ENCODE measurements around the gene AGBL1.
"Not testable (repeated sequence)": the region's sequence is repeated elsewhere in the genome, so short reads cannot be mapped to it uniquely, and the experiment has no call there.

The AGBL1 gene

GRCh38 chr15:87021751-87022150 lies 942.1 kb downstream of the AGBL1 start:
- DNase-seq = no peak

- no peak for DNase-seq
Observed at GRCh38 chr15:87031540-87032230, 952.0 kb downstream of the AGBL1 start.

- no peak for DNase-seq
Observed at GRCh38 chr15:87032295-87032694, 952.6 kb downstream of the AGBL1 start.

- no peak for DNase-seq
Observed at GRCh38 chr15:87033056-87033455, 953.4 kb downstream of the AGBL1 start.

- no peak for DNase-seq
Observed at GRCh38 chr15:87034886-87035285, 955.2 kb downstream of the AGBL1 start.

- no peak for DNase-seq
Observed at GRCh38 chr15:87038404-87038803, 958.7 kb downstream of the AGBL1 start.

- not testable (repeated sequence) for DNase-seq
Observed at GRCh38 chr15:87042619-87043018, 962.9 kb downstream of the AGBL1 start.

GRCh38 chr15:87045746-87046145 lies 966.1 kb downstream of the AGBL1 start:
- no peak for DNase-seq

- no peak for DNase-seq
Observed at GRCh38 chr15:87047203-87047965, 967.7 kb downstream of the AGBL1 start.
